HL-60 (cell line): ENCODE data around the gene DNASE1L1.
"Not testable (repeated sequence)": the region's sequence is repeated elsewhere in the genome, so short reads cannot be mapped to it uniquely, and the experiment has no call there.

Experiments used
- GABPA ChIP-seq: IDR thresholded peaks from 2 replicates; pipeline ENCODE4 v1.6.1; 2012; ENCODE audit warnings: low read depth
- POLR2AphosphoS5 ChIP-seq: IDR thresholded peaks from 2 replicates; pipeline ENCODE4 v1.6.1; 2012; ENCODE audit warnings: low read depth
- SPI1 ChIP-seq: IDR thresholded peaks from 2 replicates; pipeline ENCODE4 v1.6.1; 2012; ENCODE audit warnings: low read depth, mild to moderate bottlenecking, borderline replicate concordance
- TF ChIP-seq, protein P1 (sequence below): IDR thresholded peaks from one replicate; pipeline ENCODE4 v1.5.1; 2011; ENCODE audit warnings: low read length, control low read depth, inconsistent platforms; ENCODE audit not compliant: insufficient read depth
- TF ChIP-seq, protein P2 (sequence below): IDR thresholded peaks from 2 replicates; pipeline ENCODE4 v1.6.1; 2012; ENCODE audit warnings: low read depth; ENCODE audit not compliant: insufficient replicate concordance

DNA sequence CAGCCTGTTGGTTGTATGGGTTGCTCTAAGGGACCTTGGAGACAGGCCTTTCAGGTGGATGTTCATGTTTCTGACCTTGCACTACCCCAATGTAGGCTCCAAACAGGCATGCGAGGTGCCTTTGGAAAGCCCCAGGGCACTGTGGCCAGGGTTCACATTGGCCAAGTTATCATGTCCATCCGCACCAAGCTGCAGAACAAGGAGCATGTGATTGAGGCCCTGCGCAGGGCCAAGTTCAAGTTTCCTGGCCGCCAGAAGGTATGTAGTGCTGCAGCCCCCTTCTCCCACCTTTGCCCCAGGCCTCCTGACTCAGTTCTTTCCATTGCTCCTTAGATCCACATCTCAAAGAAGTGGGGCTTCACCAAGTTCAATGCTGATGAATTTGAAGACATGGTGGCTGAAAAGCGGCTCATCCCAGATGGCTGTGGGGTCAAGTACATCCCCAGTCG, 8.7 kb downstream of the DNASE1L1 start:
- TF ChIP-seq, protein P1, sequence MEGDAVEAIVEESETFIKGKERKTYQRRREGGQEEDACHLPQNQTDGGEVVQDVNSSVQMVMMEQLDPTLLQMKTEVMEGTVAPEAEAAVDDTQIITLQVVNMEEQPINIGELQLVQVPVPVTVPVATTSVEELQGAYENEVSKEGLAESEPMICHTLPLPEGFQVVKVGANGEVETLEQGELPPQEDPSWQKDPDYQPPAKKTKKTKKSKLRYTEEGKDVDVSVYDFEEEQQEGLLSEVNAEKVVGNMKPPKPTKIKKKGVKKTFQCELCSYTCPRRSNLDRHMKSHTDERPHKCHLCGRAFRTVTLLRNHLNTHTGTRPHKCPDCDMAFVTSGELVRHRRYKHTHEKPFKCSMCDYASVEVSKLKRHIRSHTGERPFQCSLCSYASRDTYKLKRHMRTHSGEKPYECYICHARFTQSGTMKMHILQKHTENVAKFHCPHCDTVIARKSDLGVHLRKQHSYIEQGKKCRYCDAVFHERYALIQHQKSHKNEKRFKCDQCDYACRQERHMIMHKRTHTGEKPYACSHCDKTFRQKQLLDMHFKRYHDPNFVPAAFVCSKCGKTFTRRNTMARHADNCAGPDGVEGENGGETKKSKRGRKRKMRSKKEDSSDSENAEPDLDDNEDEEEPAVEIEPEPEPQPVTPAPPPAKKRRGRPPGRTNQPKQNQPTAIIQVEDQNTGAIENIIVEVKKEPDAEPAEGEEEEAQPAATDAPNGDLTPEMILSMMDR = not testable (repeated sequence)
- not testable (repeated sequence) for TF ChIP-seq SPI1, POLR2AphosphoS5, GABPA
- TF ChIP-seq, protein P2, sequence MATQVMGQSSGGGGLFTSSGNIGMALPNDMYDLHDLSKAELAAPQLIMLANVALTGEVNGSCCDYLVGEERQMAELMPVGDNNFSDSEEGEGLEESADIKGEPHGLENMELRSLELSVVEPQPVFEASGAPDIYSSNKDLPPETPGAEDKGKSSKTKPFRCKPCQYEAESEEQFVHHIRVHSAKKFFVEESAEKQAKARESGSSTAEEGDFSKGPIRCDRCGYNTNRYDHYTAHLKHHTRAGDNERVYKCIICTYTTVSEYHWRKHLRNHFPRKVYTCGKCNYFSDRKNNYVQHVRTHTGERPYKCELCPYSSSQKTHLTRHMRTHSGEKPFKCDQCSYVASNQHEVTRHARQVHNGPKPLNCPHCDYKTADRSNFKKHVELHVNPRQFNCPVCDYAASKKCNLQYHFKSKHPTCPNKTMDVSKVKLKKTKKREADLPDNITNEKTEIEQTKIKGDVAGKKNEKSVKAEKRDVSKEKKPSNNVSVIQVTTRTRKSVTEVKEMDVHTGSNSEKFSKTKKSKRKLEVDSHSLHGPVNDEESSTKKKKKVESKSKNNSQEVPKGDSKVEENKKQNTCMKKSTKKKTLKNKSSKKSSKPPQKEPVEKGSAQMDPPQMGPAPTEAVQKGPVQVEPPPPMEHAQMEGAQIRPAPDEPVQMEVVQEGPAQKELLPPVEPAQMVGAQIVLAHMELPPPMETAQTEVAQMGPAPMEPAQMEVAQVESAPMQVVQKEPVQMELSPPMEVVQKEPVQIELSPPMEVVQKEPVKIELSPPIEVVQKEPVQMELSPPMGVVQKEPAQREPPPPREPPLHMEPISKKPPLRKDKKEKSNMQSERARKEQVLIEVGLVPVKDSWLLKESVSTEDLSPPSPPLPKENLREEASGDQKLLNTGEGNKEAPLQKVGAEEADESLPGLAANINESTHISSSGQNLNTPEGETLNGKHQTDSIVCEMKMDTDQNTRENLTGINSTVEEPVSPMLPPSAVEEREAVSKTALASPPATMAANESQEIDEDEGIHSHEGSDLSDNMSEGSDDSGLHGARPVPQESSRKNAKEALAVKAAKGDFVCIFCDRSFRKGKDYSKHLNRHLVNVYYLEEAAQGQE = not testable (repeated sequence)
